NCI-H345 treated with DMSO at 0.1 percent for 48 hours (cell line): ENCODE data around the gene PIGC.

Source experiments
- DNase-seq: peaks from one replicate; lab custom pipeline; 2025; ENCODE audit not compliant: unreplicated experiment; lab: John Stamatoyannopoulos, UW

The PIGC gene

GRCh38 chr1:172399756-172400721 is 43.8 kb downstream of the PIGC start:
- DNase-seq: no peak

- peak; percentile 26 for DNase-seq
Observed at GRCh38 chr1:172398970-172399755, 44.7 kb downstream of the PIGC start.

GRCh38 chr1:172398193-172398592 is 45.7 kb downstream of the PIGC start:
- no peak for DNase-seq

- no peak for DNase-seq
Observed at GRCh38 chr1:172397633-172398032, 46.2 kb downstream of the PIGC start.

GRCh38 chr1:172397221-172397620 is 46.6 kb downstream of the PIGC start:
- DNase-seq: no peak

GRCh38 chr1:172395576-172395975 is 48.3 kb downstream of the PIGC start:
- DNase-seq: no peak

- DNase-seq: no peak
Observed at GRCh38 chr1:172394811-172395210, 49.1 kb downstream of the PIGC start.

- DNase-seq: no peak
Observed at GRCh38 chr1:172394141-172394751, 49.6 kb downstream of the PIGC start.

- no peak for DNase-seq
Observed at GRCh38 chr1:172393354-172393753, 50.5 kb downstream of the PIGC start.

- DNase-seq: no peak
Observed at GRCh38 chr1:172391976-172392375, 51.9 kb downstream of the PIGC start.
